ENCODE measurements around the gene IBTK.
"Not testable (repeated sequence)": the region's sequence is repeated elsewhere in the genome, so short reads cannot be mapped to it uniquely, and the experiment has no call there.

The IBTK gene

DNA sequence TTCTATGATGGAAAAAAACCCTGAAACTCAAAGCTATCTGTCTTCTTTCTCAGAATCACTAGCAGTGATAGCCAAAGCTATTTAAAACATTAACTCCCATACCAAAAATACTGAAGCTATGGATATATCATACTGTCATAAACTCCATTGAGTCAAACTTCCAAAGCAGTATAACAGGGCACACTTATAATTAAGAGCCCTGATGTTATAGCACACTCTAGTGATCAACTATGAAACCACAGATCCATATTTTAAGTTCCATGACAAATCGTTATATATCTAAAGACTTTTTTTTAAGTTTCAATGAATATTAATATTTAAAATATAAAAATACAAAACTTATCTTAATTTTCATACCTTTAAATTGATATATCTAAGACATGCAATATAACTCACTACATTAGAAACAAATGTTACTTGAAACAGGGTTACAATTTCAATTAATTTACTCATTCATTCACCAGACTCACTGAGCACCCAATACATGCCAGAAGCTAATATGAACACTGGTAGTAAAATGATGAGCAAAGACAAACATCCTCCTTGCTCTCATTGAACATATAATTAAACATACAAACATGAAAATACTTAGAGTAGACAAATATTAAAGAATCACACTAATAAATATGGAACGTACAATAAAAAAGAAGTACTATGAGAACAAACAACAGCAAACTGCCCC is 69.3 kb downstream of the IBTK start:
- no peak for DNase-seq

DNA sequence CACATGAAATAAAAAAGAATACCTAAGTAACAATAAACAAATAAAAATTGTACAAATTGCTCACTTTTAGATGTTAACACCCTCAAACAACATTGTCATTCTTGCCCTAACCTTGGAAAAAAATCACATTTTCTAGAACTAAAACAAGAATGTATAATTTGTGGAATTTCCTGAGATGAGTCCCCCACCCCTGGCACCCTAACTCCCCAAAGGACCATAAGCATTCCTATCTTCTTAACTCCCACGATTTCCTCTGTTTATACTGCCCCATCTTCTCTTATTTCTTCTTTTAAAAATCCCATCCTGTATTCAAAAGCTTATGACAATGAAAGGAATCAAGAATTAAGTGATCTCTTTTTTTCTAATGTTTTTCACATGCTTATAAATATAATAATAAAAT is 70.9 kb downstream of the IBTK start:
- DNase-seq: no peak

DNA sequence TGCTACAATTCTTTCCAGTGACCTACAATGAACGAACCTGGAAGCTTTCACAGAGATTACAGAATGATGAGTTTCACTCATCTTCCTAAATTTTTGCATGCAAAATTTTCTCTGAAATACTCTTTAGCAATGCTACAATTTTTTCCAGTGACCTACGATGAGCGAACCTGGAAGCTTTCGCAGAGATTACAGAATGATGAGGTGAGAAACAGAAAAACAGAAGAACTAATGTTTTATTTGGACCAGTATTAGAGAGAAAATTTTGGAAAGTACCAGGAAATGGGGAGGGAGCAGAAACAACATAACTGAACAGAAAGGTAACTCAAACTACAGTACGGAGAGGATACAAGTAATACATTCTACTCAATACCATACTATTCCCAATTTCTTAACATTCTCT is 75.0 kb downstream of the IBTK start:
- DNase-seq: no peak

DNA sequence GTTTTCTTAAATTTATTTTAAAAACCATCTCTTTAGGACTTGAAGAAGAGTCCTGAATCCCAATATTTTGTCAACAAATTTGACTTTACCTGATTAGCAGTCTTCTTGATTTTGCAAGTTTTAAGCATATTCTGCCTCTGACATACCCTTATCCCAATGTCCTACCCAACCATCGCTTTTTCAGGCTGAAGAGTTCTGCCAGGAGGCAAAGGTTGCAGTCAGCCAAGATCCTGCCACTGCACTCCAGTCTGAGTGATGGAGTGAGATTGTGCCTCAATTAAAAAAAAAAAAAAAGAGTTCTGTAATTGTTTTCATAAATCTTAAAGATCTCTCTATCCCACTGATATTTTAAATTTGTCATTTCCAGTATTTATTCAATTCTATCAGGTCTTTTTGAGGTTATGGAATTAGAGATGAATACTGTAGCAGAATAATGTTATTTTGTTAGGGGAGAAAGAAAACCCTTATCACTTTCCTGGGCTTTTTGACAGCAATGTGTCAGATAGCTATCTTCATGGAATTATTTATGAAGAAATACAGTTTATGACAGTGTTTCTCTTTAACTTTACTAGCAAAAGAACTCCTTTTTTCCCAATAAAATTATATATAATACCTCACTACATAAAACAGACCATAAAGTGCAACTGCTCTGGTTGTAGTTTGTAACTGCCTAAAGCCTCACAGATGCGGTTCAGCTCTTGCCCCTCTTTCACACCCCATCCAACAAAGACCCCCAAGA is 78.2 kb downstream of the IBTK start:
- no peak for DNase-seq

DNA sequence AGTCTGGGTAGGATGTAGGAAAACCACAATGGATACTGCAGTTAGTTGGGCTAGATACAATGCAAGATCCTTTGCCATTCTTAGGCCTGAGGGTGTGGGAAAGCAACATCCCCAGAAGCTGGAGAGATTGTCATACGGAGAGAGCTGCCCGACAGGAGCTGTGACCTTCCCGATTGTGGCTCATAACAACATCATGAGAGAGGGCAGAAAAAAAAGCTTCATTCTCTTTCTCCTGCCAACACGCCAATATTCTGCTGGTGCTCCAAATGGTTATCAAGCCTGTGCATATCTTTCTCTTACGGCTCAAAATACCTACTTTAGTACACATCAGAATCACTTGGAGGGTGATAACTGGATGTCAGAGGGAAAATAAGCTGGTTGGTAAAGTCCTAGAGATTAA is 81.1 kb downstream of the IBTK start:
- no peak for DNase-seq

DNA sequence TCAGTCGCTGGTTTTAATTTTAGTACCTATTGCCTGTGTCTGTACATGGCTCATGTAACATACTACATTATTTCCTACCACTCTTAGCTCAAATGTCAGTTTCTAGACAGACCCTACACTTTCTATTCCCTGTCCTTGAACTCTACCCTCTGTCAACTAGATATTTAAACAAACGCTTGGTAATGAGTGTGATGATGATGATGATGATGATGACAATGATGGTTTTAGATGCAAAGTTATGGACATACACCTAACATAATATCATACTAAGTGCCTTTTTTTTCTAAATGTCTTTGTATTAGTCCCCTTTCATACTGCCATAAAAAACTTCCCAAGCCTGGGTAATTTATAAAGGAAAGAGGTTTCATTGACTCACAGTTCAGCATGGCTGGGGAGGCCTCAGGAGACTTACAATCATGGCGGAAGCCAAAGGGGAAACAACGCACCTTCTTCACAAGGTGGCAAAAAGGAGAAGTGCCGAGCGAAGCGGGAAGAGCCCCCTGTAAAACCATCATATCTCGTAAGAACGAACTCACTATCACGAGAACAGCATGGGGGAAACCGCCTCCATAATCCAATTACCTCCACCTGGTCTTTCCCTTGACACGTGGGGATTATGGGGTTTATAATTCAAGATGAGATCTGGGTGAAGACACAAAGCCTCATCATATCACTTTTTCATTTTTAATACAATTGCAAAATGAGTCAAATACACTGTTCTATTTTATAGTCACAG is 87.1 kb downstream of the IBTK start:
- no peak for DNase-seq

DNA sequence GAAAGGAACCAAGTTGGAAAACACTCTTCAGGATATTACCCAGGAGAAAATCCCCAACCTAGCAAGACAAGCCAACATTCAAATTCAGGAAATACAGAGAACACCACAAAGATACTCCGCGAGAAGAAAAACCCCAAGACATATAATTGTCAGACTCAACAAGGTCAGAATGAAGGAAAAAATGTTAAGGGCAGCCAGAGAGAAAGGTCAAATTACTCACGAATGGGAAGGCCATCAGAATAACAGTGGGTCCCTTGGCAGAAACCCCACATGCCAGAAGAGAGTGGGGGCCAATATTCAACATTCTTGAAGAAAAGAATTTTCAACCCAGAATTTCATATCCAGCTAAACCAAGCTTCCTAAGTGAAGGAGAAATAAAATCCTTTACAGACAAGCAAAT is 94.8 kb downstream of the IBTK start:
- not testable (repeated sequence) for DNase-seq

DNA sequence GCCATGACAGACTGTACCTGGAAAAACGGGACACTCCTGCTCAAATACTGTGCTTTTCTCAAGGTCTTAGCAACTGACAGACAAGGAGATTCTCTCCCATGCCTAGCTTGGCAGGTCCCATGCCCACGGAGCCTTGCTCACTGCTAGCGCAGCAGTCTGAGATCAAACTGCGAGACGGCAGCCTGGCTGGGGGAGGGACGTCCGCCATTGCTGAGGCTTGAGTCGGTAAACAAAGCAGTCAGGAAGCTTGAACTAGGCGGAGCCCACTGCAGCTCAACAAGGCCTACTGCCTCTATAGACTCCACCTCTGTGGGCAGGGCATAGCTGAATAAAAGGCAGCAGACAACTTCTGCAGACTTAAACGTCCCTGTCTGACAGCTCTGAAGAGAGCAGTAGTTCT is 96.4 kb downstream of the IBTK start:
- not testable (repeated sequence) for DNase-seq

DNA sequence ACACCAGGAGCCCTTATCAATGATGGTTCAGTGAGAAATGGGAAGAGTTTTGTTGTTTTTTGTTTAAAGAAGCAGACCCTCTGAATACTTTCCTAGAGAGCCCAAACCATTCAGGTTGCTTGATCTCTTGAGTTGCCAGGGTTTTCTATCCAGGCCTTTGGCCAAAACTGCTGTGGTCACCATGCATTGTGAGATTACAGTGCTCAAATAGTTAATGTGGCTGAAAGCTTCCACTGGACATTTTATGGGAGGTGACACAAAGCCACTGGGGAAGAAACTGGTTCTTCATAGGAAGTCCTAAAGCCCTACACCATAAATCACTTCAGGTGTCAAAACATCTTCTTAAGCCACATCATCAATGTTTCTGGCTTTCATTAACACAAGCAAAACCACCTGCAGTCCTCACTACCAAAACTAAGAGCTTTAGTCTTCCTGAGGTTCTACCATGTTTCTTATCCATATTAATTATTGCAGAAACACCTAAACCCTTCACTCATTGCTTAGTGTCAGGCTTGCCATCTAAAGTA is 101.6 kb downstream of the IBTK start:
- DNase-seq: no peak

DNA sequence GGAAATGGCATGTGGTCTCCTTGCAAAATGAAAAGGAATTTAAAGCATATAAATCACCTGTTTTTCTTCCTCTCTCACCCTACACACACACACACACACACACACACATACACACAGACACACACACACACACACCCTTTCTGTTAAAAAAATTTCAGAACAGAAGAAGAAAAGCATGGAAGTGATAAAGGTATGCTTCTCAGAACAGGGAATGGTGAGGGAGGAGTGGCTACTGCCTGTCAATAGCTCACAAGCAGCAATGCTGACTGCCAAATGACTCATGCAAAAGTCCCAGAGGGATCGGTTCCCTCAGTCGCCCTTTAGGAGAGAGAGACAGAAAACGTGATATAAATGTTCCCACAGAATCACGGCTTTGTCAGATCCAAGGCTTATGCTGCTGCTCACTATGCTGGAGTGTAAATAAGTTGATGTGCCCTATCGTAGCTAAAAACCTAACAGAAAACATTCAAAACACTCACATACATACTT is 102.6 kb downstream of the IBTK start:
- DNase-seq: no peak

DNA sequence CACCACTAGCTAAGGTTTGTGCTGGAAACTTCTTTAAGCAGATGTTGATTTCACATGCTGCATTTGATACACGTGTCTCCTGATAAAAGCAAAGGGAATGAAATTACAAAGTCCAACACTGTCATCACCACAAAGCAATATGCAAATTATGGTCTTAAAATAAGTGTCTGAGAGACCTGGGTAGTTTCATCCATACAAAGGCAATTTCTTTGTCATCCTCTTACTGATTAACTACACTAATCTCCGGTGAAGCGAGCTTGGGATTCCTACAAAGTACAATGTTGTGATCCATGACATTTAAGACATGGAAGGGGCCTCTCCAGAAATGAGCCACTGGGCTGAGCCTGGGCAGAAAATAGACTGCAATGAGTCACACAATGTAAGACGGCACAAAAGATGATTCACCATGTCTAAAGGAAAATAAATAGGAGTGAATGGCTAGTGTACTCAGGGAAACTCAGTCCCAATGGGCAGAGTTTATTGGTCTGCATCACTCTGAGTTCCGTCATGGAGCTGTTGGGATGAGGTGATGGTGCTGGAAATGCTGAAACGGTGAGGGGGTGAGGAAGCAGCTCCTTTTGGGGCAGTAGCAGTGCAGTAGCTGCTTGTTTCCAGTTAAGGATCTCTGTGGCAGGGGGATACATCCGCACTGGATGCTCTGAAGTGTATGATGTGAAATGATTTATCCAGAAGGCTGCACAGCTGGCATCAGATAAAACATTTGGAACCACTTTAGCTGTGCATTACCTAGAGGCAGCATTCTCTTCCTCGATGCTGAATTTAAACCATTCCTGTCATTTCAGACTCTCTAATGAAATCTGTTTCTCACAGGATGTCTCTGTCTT is 103.3 kb downstream of the IBTK start:
- DNase-seq: no peak

DNA sequence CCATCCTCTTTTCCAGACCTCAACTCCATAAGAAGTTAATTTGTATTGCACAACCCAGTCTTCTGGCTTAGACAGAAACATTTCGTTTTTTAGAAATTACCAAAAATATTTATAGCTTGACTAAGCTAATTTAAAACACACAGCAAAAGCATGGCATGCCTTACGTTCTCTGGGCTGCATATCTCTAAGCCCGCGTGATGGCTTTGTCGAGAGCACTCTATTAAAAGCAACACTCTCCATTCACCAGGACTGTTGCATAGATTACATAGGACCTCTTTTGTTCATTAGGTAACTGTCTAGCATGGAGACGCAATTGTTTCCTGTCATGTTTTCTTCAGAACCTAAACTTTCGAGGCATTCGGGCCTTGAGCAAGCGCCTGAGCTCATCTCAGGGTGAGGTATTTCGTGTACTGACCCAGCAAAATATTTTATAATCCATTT is 104.5 kb downstream of the IBTK start:
- DNase-seq: no peak

DNA sequence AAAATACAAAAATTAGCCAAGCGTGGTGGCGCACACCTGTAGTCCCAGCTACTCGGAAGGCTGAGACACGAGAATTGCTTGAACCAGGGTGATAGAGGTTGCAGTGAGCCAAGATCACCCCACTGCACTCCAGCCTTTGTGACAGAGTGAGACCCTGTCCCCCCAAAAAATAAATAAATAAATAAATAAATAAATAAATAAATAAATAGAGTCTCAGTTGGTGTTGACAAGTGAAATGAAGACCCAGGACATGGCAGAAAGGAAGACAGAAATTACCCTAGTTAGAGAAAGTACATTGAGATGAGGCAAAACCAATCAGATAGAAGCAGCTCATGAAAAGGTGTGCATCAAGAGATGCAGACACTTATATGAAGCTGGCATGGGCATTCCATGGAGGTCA is 105.0 kb downstream of the IBTK start:
- no peak for DNase-seq

DNA sequence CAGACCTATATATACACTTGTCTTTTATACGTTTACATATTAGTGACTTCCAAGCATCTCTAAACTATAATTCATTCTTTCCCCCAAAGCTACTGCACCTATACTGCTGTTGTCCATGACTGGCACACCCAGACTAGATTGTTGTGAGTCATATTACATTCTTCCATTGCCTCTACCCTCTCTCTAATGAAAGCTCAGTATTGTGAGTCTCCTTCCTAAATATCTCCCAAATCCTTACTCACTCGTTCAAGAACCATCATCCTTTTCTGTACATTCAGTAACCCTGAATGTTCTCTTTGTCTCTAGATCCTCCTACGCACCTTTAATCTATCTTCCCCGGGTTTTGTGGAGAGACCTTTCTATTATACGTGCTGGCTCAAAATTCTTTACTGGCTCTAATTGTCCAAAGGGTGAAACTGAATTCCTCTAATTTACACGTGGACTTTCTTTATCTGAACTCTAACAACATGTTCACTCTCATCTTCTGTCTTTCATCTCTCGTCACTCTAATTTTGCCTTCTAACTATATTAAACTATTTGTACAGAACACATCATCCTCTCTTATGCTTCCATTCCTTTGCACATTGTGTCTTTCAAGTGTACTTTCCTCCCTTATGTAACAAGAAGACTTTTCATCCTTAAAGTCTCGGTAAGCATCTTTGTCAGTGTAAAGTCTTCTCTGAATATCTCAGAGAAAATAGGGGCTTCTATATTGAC is 109.3 kb downstream of the IBTK start:
- DNase-seq: no peak

DNA sequence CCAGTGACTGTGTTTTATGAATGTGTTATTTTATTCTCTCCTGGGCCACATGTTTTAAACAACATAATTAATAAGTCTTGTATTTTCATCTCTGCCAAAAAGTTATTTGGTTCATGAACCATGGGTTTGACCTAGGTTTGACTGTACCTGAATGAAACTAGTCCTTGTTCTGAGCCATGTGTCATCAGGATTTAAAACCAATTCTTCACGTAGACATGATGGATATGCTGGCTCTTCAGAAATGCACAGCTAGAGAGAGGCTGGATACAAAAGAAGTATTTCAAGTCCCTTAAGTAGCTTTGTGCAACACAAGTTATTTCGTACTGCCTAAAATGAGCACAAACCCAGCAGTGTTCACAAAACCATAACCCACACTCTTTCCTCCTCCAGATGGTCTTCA is 116.1 kb downstream of the IBTK start:
- DNase-seq: no peak

DNA sequence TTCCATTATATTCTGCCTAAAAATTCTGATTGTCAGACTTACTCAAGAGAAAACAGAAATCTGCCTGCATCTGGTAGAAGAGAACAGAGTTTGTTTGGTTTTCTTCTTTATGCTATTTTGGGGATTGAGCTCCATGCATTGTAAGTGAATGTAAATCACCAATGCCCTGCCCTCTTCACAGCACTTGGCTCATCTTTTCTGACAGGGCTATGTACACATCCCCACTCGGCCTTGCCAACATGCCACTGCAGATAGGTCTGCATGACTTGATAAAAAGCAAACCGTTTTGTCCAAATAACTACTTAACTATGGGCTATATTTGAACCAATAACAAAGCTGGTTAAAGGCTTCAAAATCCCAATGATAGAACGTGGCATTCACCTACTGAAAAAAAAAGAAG is 117.7 kb downstream of the IBTK start:
- no peak for DNase-seq

DNA sequence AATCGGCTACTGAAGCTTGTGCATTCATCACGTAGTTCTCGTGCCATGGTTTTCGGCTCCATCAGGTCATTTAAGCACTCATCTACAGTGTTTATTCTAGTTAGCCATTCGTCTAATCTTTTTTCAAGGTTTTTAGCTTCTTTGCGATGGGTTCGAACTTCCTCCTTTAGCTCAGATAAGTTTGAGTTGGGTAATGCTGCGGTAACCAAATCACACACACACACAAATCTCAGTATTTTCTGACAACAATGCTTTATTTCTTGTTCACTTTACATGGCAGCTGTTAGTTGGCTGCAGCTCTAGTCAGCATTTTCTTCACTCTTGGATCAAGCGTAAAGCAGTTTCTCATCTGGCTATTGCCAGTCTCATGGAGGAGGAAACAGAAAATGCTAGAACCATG is 118.6 kb downstream of the IBTK start:
- DNase-seq: not testable (repeated sequence)

DNA sequence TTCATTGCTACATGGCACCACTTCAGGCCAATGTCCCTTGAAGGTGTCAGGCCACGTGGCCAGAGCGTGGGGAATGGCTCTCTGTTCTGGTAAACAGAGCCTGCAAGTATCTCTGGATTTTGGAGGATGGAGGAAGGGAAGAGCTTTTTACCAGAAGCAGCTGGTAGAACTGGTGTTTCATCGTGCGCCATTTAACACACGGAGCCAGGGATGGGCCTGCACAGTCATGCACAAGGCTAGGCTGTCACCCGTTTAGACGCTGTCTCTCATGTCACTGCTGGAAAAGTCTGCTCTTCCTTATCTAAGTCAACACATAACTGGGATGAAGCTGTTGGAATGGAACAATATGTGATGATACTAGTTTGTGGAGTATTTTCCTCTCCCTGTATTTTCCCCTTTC is 123.9 kb downstream of the IBTK start:
- no peak for DNase-seq
